Measurements from ENCODE around the gene BAIAP3.

Gene BAIAP3

GRCh38 chr16:1301562-1301961 lies 31.9 kb upstream of the BAIAP3 start:
- Histone ChIP-seq H3K27me3 (ENCODE audit: insufficient read depth, low read length) (peaks cover 14% of the 10 kb centered on the region), H3K4me1 (ENCODE audit: insufficient read depth, low read length) (no peaks in the 10 kb centered on the region; the same call in 1 of the 2 replicates), H3K9ac (ENCODE audit: low read depth, low read length) (no peak overlapping the region), H3K9me3 (ENCODE audit: insufficient read depth, low read depth, low read length) (no peaks in the 10 kb centered on the region), H3K36me3 (ENCODE audit: insufficient read depth, low read depth, low read length) (no peaks in the 10 kb centered on the region), H3K4me3 (ENCODE audit: low read length) (no peak overlapping the region), H3K27ac (ENCODE audit: low read length) (no peak overlapping the region)

- Histone ChIP-seq H3K9ac (ENCODE audit: low read depth, low read length) (no peak overlapping the region), H3K4me3 (ENCODE audit: low read length) (no peak overlapping the region), H3K27me3 (ENCODE audit: insufficient read depth, low read length) (no peaks in the 10 kb centered on the region; the same call in 1 of the 2 replicates), H3K36me3 (ENCODE audit: insufficient read depth, low read depth, low read length) (no peaks in the 10 kb centered on the region), H3K4me1 (ENCODE audit: insufficient read depth, low read length) (no peaks in the 10 kb centered on the region; the same call in 1 of the 2 replicates), H3K9me3 (ENCODE audit: insufficient read depth, low read depth, low read length) (no peaks in the 10 kb centered on the region), H3K27ac (ENCODE audit: low read length) (no peak overlapping the region)
These were observed 27.6 kb upstream of the BAIAP3 start for GRCh38 chr16:1305823-1306222.

GRCh38 chr16:1306334-1306733 lies 27.1 kb upstream of the BAIAP3 start:
- H3K27me3 ChIP-seq (ENCODE audit: insufficient read depth, low read length) = no peaks in the 10 kb centered on the region; the same call in 1 of the 2 replicates
- no peaks in the 10 kb centered on the region for H3K36me3 ChIP-seq (ENCODE audit: insufficient read depth, low read depth, low read length)
- no peak overlapping the region for H3K27ac ChIP-seq (ENCODE audit: low read length)
- H3K4me1 ChIP-seq (ENCODE audit: insufficient read depth, low read length) = peaks cover 2% of the 10 kb centered on the region; the same call in 1 of the 2 replicates
- no peak overlapping the region for H3K4me3 ChIP-seq (ENCODE audit: low read length)
- no peak overlapping the region for H3K9ac ChIP-seq (ENCODE audit: low read depth, low read length)
- no peaks in the 10 kb centered on the region for H3K9me3 ChIP-seq (ENCODE audit: insufficient read depth, low read depth, low read length)

GRCh38 chr16:1308036-1308976 lies 25.1 kb upstream of the BAIAP3 start:
- no peak overlapping the region for H3K27ac ChIP-seq (ENCODE audit: low read length)
- peak overlapping the region; percentile 99; the same call in 1 of the 2 replicates for H3K9ac ChIP-seq (ENCODE audit: low read depth, low read length)

GRCh38 chr16:1308977-1309885 lies 24.2 kb upstream of the BAIAP3 start, which contains the start of gene UBE2I:
TSS of gene UBE2I (plus strand) at chr16:1309636. CDS start at chr16:1314031, 4,395 bp downstream.
- Histone ChIP-seq H3K27me3 (ENCODE audit: insufficient read depth, low read length) (no peaks in the 10 kb centered on the region), H3K4me1 (ENCODE audit: insufficient read depth, low read length) (0 out of 2 replicates have a peak, but pooled peaks cover 6% of the 10 kb centered on the region), H3K9me3 (ENCODE audit: insufficient read depth, low read depth, low read length) (no peaks in the 10 kb centered on the region), H3K36me3 (ENCODE audit: insufficient read depth, low read depth, low read length) (peaks cover 13% of the 10 kb centered on the region), H3K9ac (ENCODE audit: low read depth, low read length) (peak within 1 kb of the TSS; percentile 99), H3K4me3 (ENCODE audit: low read length) (peak within 1 kb of the TSS; percentile 98), H3K27ac (ENCODE audit: low read length) (peak within 1 kb of the TSS; percentile 88)

More at GRCh38 chr16:1308036-1308976, 25.1 kb upstream of the BAIAP3 start:
- Histone ChIP-seq H3K4me3 (ENCODE audit: low read length) (peak overlapping the region; percentile 80), H3K36me3 (ENCODE audit: insufficient read depth, low read depth, low read length) (peaks cover 7% of the 10 kb centered on the region; the same call in 1 of the 2 replicates), H3K27me3 (ENCODE audit: insufficient read depth, low read length) (no peaks in the 10 kb centered on the region), H3K4me1 (ENCODE audit: insufficient read depth, low read length) (peaks cover 6% of the 10 kb centered on the region; the same call in 1 of the 2 replicates), H3K9me3 (ENCODE audit: insufficient read depth, low read depth, low read length) (no peaks in the 10 kb centered on the region)

GRCh38 chr16:1309888-1310831 lies 23.3 kb upstream of the BAIAP3 start:
- H3K36me3 ChIP-seq (ENCODE audit: insufficient read depth, low read depth, low read length) = peaks cover 22% of the 10 kb centered on the region
- peak overlapping the region; percentile 98 for H3K4me3 ChIP-seq (ENCODE audit: low read length)
- H3K4me1 ChIP-seq (ENCODE audit: insufficient read depth, low read length) = 0 out of 2 replicates have a peak, but pooled peaks cover 6% of the 10 kb centered on the region
- H3K9me3 ChIP-seq (ENCODE audit: insufficient read depth, low read depth, low read length) = no peaks in the 10 kb centered on the region
- H3K9ac ChIP-seq (ENCODE audit: low read depth, low read length) = peak overlapping the region; percentile 99
- H3K27ac ChIP-seq (ENCODE audit: low read length) = no peak overlapping the region
- H3K27me3 ChIP-seq (ENCODE audit: insufficient read depth, low read length) = no peaks in the 10 kb centered on the region

- H3K36me3 ChIP-seq (ENCODE audit: insufficient read depth, low read depth, low read length) = peaks cover 29% of the 10 kb centered on the region
- H3K9me3 ChIP-seq (ENCODE audit: insufficient read depth, low read depth, low read length) = no peaks in the 10 kb centered on the region
- no peaks in the 10 kb centered on the region for H3K27me3 ChIP-seq (ENCODE audit: insufficient read depth, low read length)
- peak overlapping the region; percentile 98 for H3K4me3 ChIP-seq (ENCODE audit: low read length)
- 0 out of 2 replicates have a peak, but pooled peaks cover 6% of the 10 kb centered on the region for H3K4me1 ChIP-seq (ENCODE audit: insufficient read depth, low read length)
- H3K9ac ChIP-seq (ENCODE audit: low read depth, low read length) = peak overlapping the region; percentile 99
- H3K27ac ChIP-seq (ENCODE audit: low read length) = no peak overlapping the region
These were observed 22.6 kb upstream of the BAIAP3 start for GRCh38 chr16:1310832-1311200.

GRCh38 chr16:1311212-1311737 lies 22.2 kb upstream of the BAIAP3 start:
- Histone ChIP-seq H3K9ac (ENCODE audit: low read depth, low read length) (peak overlapping the region; percentile 99), H3K4me1 (ENCODE audit: insufficient read depth, low read length) (0 out of 2 replicates have a peak, but pooled peaks cover 6% of the 10 kb centered on the region), H3K9me3 (ENCODE audit: insufficient read depth, low read depth, low read length) (no peaks in the 10 kb centered on the region), H3K36me3 (ENCODE audit: insufficient read depth, low read depth, low read length) (peaks cover 33% of the 10 kb centered on the region), H3K27me3 (ENCODE audit: insufficient read depth, low read length) (no peaks in the 10 kb centered on the region), H3K27ac (ENCODE audit: low read length) (no peak overlapping the region), H3K4me3 (ENCODE audit: low read length) (peak overlapping the region; percentile 98)

- no peak overlapping the region for H3K27ac ChIP-seq (ENCODE audit: low read length)
- 0 out of 2 replicates have a peak, but pooled peaks cover 6% of the 10 kb centered on the region for H3K4me1 ChIP-seq (ENCODE audit: insufficient read depth, low read length)
- no peaks in the 10 kb centered on the region for H3K27me3 ChIP-seq (ENCODE audit: insufficient read depth, low read length)
- H3K9me3 ChIP-seq (ENCODE audit: insufficient read depth, low read depth, low read length) = no peaks in the 10 kb centered on the region
- peak overlapping the region; percentile 99 for H3K9ac ChIP-seq (ENCODE audit: low read depth, low read length)
- H3K4me3 ChIP-seq (ENCODE audit: low read length) = peak overlapping the region; percentile 98; the same call in 1 of the 2 replicates
- peaks cover 39% of the 10 kb centered on the region for H3K36me3 ChIP-seq (ENCODE audit: insufficient read depth, low read depth, low read length)
These were observed 21.5 kb upstream of the BAIAP3 start for GRCh38 chr16:1311738-1312466.

- Histone ChIP-seq H3K4me1 (ENCODE audit: insufficient read depth, low read length) (0 out of 2 replicates have a peak, but pooled peaks cover 6% of the 10 kb centered on the region), H3K9ac (ENCODE audit: low read depth, low read length) (no peak overlapping the region), H3K27ac (ENCODE audit: low read length) (no peak overlapping the region), H3K9me3 (ENCODE audit: insufficient read depth, low read depth, low read length) (no peaks in the 10 kb centered on the region), H3K36me3 (ENCODE audit: insufficient read depth, low read depth, low read length) (peaks cover 45% of the 10 kb centered on the region), H3K27me3 (ENCODE audit: insufficient read depth, low read length) (no peaks in the 10 kb centered on the region), H3K4me3 (ENCODE audit: low read length) (no peak overlapping the region)
These were observed 21.0 kb upstream of the BAIAP3 start for GRCh38 chr16:1312467-1312816.

Measured in iPS-20b (cell line).